HL-60 (cell line): ENCODE data around the gene ARHGAP18.

Experiments
- DNase-seq, 2 experiments: peaks; one replicate each; pipeline ENCODE4 v3.0.0-alpha.2; 2010 to 2020; ENCODE audit warnings: low read depth in 1 of 2, low spot score in 1 of 2
- H3K27ac ChIP-seq: fragments of 250-450 bp; sonication (Bioruptor Pico); replicated peaks from 2 replicates; pipeline ENCODE4 v1.5.1; 2020; ENCODE audit warnings: mild to moderate bottlenecking, moderate library complexity
- H3K27me3 ChIP-seq: fragments of 250-450 bp; sonication (Bioruptor Pico); 2 replicates; pipeline ENCODE4 v1.5.1; 2021; ENCODE audit warnings: mild to moderate bottlenecking, moderate library complexity; ENCODE audit not compliant: insufficient read depth, poor library complexity, severe bottlenecking
- H3K4me3 ChIP-seq: replicated peaks from 2 replicates; pipeline ENCODE4 v1.5.1; 2011; ENCODE audit warnings: mild to moderate bottlenecking, control low read depth, low read length; ENCODE audit not compliant: insufficient read depth
- CTCF ChIP-seq: IDR thresholded peaks from one replicate; pipeline ENCODE4 v1.5.1; 2011; ENCODE audit warnings: low read length, control low read depth, inconsistent platforms; ENCODE audit not compliant: insufficient read depth
- GABPA ChIP-seq: IDR thresholded peaks from 2 replicates; pipeline ENCODE4 v1.6.1; 2012; ENCODE audit warnings: low read depth
- POLR2AphosphoS5 ChIP-seq: IDR thresholded peaks from 2 replicates; pipeline ENCODE4 v1.6.1; 2012; ENCODE audit warnings: low read depth
- REST ChIP-seq: IDR thresholded peaks from 2 replicates; pipeline ENCODE4 v1.6.1; 2012; ENCODE audit warnings: low read depth; ENCODE audit not compliant: insufficient replicate concordance
- SPI1 ChIP-seq: IDR thresholded peaks from 2 replicates; pipeline ENCODE4 v1.6.1; 2012; ENCODE audit warnings: low read depth, mild to moderate bottlenecking, borderline replicate concordance

ARHGAP18 gene

GRCh38 chr6:129633529-129633928 lies 76.4 kb downstream of the ARHGAP18 start:
- TF ChIP-seq POLR2AphosphoS5 (no peak), CTCF (no peak), SPI1 (no peak), REST (no peak), GABPA (no peak)
- no peak overlapping the region for H3K4me3 ChIP-seq
- DNase-seq = no peak
- H3K27me3 ChIP-seq = no peaks in the 10 kb centered on the region
- no peak overlapping the region for H3K27ac ChIP-seq

GRCh38 chr6:129632172-129632613 lies 77.8 kb downstream of the ARHGAP18 start:
- TF ChIP-seq SPI1 (no peak), POLR2AphosphoS5 (no peak), REST (no peak)
- Histone ChIP-seq H3K27me3 (no peaks in the 10 kb centered on the region), H3K27ac (no peak overlapping the region), H3K4me3 (no peak overlapping the region)
- DNase-seq = no peak

- H3K27me3 ChIP-seq = no peaks in the 10 kb centered on the region
- H3K4me3 ChIP-seq = no peak overlapping the region
- no peak for DNase-seq
- TF ChIP-seq REST (no peak), GABPA (no peak), CTCF (no peak), SPI1 (no peak), POLR2AphosphoS5 (no peak)
- H3K27ac ChIP-seq = no peak overlapping the region
These were observed 78.9 kb downstream of the ARHGAP18 start for GRCh38 chr6:129631070-129631469.

- Histone ChIP-seq H3K27me3 (no peaks in the 10 kb centered on the region), H3K4me3 (no peak overlapping the region), H3K27ac (no peak overlapping the region)
- TF ChIP-seq SPI1 = no peak
- TF ChIP-seq REST = no peak
- TF ChIP-seq GABPA = no peak
- no peak for TF ChIP-seq POLR2AphosphoS5
- no peak for TF ChIP-seq CTCF
- DNase-seq = no peak
These were observed 79.4 kb downstream of the ARHGAP18 start for GRCh38 chr6:129630596-129630995.
